Breast epithelium (tissue), 4 donors: ENCODE data around the gene NEDD4L. TPM values are rescaled to one million over a fixed set of nuclear protein-coding genes. Genes with fewer than 3 reads are reported as not detected.

Experiments used
- DNase-seq, 2 donors: peaks; one replicate each; pipeline ENCODE4 v3.0.0-alpha.2; 2019; ENCODE audit warnings: low spot score in 2 of 2
- H3K27ac ChIP-seq, 2 donors: fragments of 200-600 bp; sonication (generic) in 1 of 2; one replicate each; pipeline ENCODE4 v1.5.1; 2016 to 2019; ENCODE audit warnings: mild to moderate bottlenecking in 1 of 2
- H3K27me3 ChIP-seq, 2 donors: fragments of 200-600 bp; sonication (generic) in 1 of 2; one replicate each; pipeline versions ENCODE4 v1.5.1 to v1.6.0; 2017 to 2019; ENCODE audit warnings: control low read depth in 1 of 2, mild to moderate bottlenecking in 1 of 2
- H3K36me3 ChIP-seq: fragments of 200-600 bp; one replicate; pipeline ENCODE4 v1.5.1; 2019
- H3K4me1 ChIP-seq, 2 donors: fragments of 200-600 bp; sonication (generic); one replicate each; pipeline ENCODE4 v1.5.1; 2016 to 2019; ENCODE audit warnings: control low read depth in 1 of 2
- H3K4me3 ChIP-seq, 3 donors: fragments of 200-600 bp; sonication (generic); 1 replicate in 2 of 3; 2 replicates in 1 of 3; pipeline ENCODE4 v1.5.1; 2016 to 2019; ENCODE audit warnings: mild to moderate bottlenecking in 3 of 3, moderate library complexity in 2 of 3
- H3K9me3 ChIP-seq, 2 donors: fragments of 200-600 bp; sonication (generic) in 1 of 2; one replicate each; pipeline ENCODE4 v1.5.1; 2016 to 2019; ENCODE audit warnings: control low read depth in 1 of 2
- CTCF ChIP-seq, 3 donors: fragments of 450-650 bp; IDR thresholded peaks; one replicate each; pipeline ENCODE4 v1.5.1; 2016 to 2017; ENCODE audit warnings: antibody characterized with exemption in 3 of 3, mild to moderate bottlenecking in 3 of 3, moderate library complexity in 3 of 3
- POLR2A ChIP-seq: fragments of 450-650 bp; IDR thresholded peaks from one replicate; pipeline ENCODE4 v1.6.1; 2016; ENCODE audit warnings: antibody characterized with exemption, mild to moderate bottlenecking, moderate library complexity
- POLR2AphosphoS5 ChIP-seq, 3 donors: sonication (generic); formaldehyde crosslinking; IDR thresholded peaks; one replicate each; pipeline ENCODE4 v1.6.1; 2017; ENCODE audit warnings: antibody characterized with exemption in 3 of 3
- intact Hi-C: fragments of 100-400 bp; cut with DNase I; formaldehyde crosslinking; loops from one replicate; pipeline ENCODE4 v1.15.1; 2023; ENCODE audit warnings: low total_unique reads
- total RNA-seq, 3 donors: library from RNA; depleted of rRNA; stranded (reverse); fragments of >200 nt; gene quantifications; one replicate each; pipeline ENCODE4 v1.1.0, GENCODE V29; 2016

NEDD4L gene
- total RNA-seq, 3 donors from 2014 or later: 26.2 to 162 (median 106) TPM

- no peak for TF ChIP-seq CTCF (IDR thresholded peaks at IDR 0.05)
- TF ChIP-seq POLR2AphosphoS5 (IDR thresholded peaks at IDR 0.05): no peak
- TF ChIP-seq POLR2A: no peak
- no peak for DNase-seq
- no peaks in the 10 kb centered on the region for H3K4me1 ChIP-seq
- no peak overlapping the region for H3K4me3 ChIP-seq
- H3K9me3 ChIP-seq: no peaks in the 10 kb centered on the region
- H3K36me3 ChIP-seq: no peaks in the 10 kb centered on the region
- intact Hi-C loops: no loop called here
- H3K27ac ChIP-seq: no peak overlapping the region
- H3K27me3 ChIP-seq: no peaks in the 10 kb centered on the region
Measured at GRCh38 chr18:58347135-58347534, 303.1 kb downstream of the NEDD4L start.

GRCh38 chr18:58348517-58348916, 304.5 kb downstream of the NEDD4L start:
- Histone ChIP-seq H3K27ac (no peak overlapping the region), H3K4me1 (no peaks in the 10 kb centered on the region), H3K36me3 (no peaks in the 10 kb centered on the region), H3K27me3 (no peaks in the 10 kb centered on the region), H3K9me3 (no peaks in the 10 kb centered on the region), H3K4me3 (no peak overlapping the region)
- TF ChIP-seq POLR2AphosphoS5 (IDR thresholded peaks at IDR 0.05) (no peak), POLR2A (no peak), CTCF (IDR thresholded peaks at IDR 0.05) (no peak)
- intact Hi-C loops: no loop called here
- no peak for DNase-seq

GRCh38 chr18:58348951-58349350, 304.9 kb downstream of the NEDD4L start:
- no peak for DNase-seq
- intact Hi-C loops: no loop called here
- no peaks in the 10 kb centered on the region for H3K27me3 ChIP-seq
- no peaks in the 10 kb centered on the region for H3K36me3 ChIP-seq
- no peaks in the 10 kb centered on the region for H3K9me3 ChIP-seq
- H3K27ac ChIP-seq: no peak overlapping the region
- TF ChIP-seq POLR2A (no peak), POLR2AphosphoS5 (IDR thresholded peaks at IDR 0.05) (no peak), CTCF (IDR thresholded peaks at IDR 0.05) (no peak)
- no peak overlapping the region for H3K4me3 ChIP-seq
- H3K4me1 ChIP-seq: no peaks in the 10 kb centered on the region

GRCh38 chr18:58349650-58350049, 305.6 kb downstream of the NEDD4L start:
- intact Hi-C loops: no loop called here
- DNase-seq: no peak
- H3K4me1 ChIP-seq: no peaks in the 10 kb centered on the region
- TF ChIP-seq POLR2AphosphoS5 (IDR thresholded peaks at IDR 0.05) (no peak), POLR2A (no peak), CTCF (IDR thresholded peaks at IDR 0.05) (no peak)
- H3K9me3 ChIP-seq: no peaks in the 10 kb centered on the region
- H3K4me3 ChIP-seq: no peak overlapping the region
- no peak overlapping the region for H3K27ac ChIP-seq
- H3K36me3 ChIP-seq: no peaks in the 10 kb centered on the region
- no peaks in the 10 kb centered on the region for H3K27me3 ChIP-seq

- Histone ChIP-seq H3K27me3 (no peaks in the 10 kb centered on the region), H3K4me1 (no peaks in the 10 kb centered on the region), H3K27ac (no peak overlapping the region), H3K4me3 (no peak overlapping the region), H3K36me3 (no peaks in the 10 kb centered on the region), H3K9me3 (no peaks in the 10 kb centered on the region)
- intact Hi-C loops: no loop called here
- DNase-seq: no peak
- TF ChIP-seq POLR2AphosphoS5 (IDR thresholded peaks at IDR 0.05): no peak
- no peak for TF ChIP-seq CTCF (IDR thresholded peaks at IDR 0.05)
- TF ChIP-seq POLR2A: no peak
Measured at GRCh38 chr18:58350526-58350925, 306.5 kb downstream of the NEDD4L start.
